Gastroesophageal sphincter (tissue), 4 donors: ENCODE measurements around the gene SHKBP1. TPM values are rescaled to one million over a fixed set of nuclear protein-coding genes. Genes with fewer than 3 reads are reported as not detected.

Experiments used
- ATAC-seq: fragments of 150-250 bp; one replicate; pipeline ENCODE4 v1.9.1; 2016; ENCODE audit warnings: mild to moderate bottlenecking, moderate library complexity
- H3K27ac ChIP-seq, 4 donors: fragments of 200-600 bp; sonication (generic) in 3 of 4; 1 replicate in 3 of 4; 2 replicates in 1 of 4; pipeline ENCODE4 v1.5.1; 2016 to 2019
- H3K27me3 ChIP-seq: fragments of 200-600 bp; sonication (generic); one replicate; pipeline ENCODE4 v1.5.1; 2019
- H3K36me3 ChIP-seq, 2 donors: fragments of 200-600 bp; sonication (generic); one replicate each; pipeline ENCODE4 v1.5.1; 2019; ENCODE audit warnings: control low read depth in 1 of 2
- H3K4me1 ChIP-seq, 3 donors: fragments of 200-600 bp; sonication (generic); 1 replicate in 2 of 3; 2 replicates in 1 of 3; pipeline ENCODE4 v1.5.1; 2016 to 2019; ENCODE audit warnings: control low read depth in 2 of 3
- H3K4me3 ChIP-seq, 2 donors: fragments of 200-600 bp; sonication (generic); one replicate each; pipeline ENCODE4 v1.5.1; 2019; ENCODE audit warnings: mild to moderate bottlenecking in 1 of 2, moderate library complexity in 1 of 2
- H3K9me3 ChIP-seq, 3 donors: fragments of 200-600 bp; sonication (generic); one replicate each; pipeline ENCODE4 v1.5.1; 2017 to 2019; ENCODE audit warnings: control low read depth in 2 of 3
- CTCF ChIP-seq, 4 experiments: fragments of 200-600 bp in 2 of 4; fragments of 450-650 bp in 2 of 4; sonication (generic) in 1 of 4; IDR thresholded peaks; one replicate each; pipeline ENCODE4 v1.5.1; 2017 to 2019; ENCODE audit warnings: antibody characterized with exemption in 4 of 4, mild to moderate bottlenecking in 2 of 4, moderate library complexity in 2 of 4
- EP300 ChIP-seq: sonication (generic); formaldehyde crosslinking; IDR thresholded peaks from one replicate; pipeline ENCODE4 v1.6.1; 2017; ENCODE audit warnings: antibody characterized with exemption, mild to moderate bottlenecking
- POLR2A ChIP-seq, 2 donors: fragments of 450-650 bp; IDR thresholded peaks; one replicate each; pipeline ENCODE4 v1.6.1; 2017; ENCODE audit warnings: antibody characterized with exemption in 2 of 2, mild to moderate bottlenecking in 2 of 2, moderate library complexity in 1 of 2
- POLR2AphosphoS5 ChIP-seq: sonication (generic); formaldehyde crosslinking; IDR thresholded peaks from one replicate; pipeline ENCODE4 v1.6.1; 2017; ENCODE audit warnings: antibody characterized with exemption
- WGBS, 2 donors: methylation state at CpG; one replicate each; pipeline ENCODE4 v1.1.5; 2018; ENCODE audit warnings: low coverage in 1 of 2; 5-methylcytosine and 5-hydroxymethylcytosine counted together
- total RNA-seq, 4 donors: library from RNA; depleted of rRNA; stranded (reverse); fragments of >200 nt; gene quantifications; one replicate each; pipeline ENCODE4 v1.1.0, GENCODE V29; 2016

The SHKBP1 gene
- total RNA-seq, 4 donors from 2014 or later, result 30.3 to 50.1 (median 37.7) TPM

- Histone ChIP-seq H3K27ac (peak overlapping the region in 3 of 4 donors; percentile 85 to 87 (median 87)), H3K9me3 (no peaks in the 10 kb centered on the region), H3K27me3 (peaks cover 25% of the 10 kb centered on the region), H3K4me1 (peaks cover 0 to 92% (median 60%) of the 10 kb centered on the region in 3 donors), H3K36me3 (no peaks in the 10 kb centered on the region), H3K4me3 (peak overlapping the region; percentile 5 to 71)
- WGBS, 2 donors, result 7 to 24% methylated on average over 3 to 5 of the region's 29 CpGs
- no peak for TF ChIP-seq POLR2A (IDR thresholded peaks at IDR 0.05)
- TF ChIP-seq POLR2AphosphoS5, result no peak
- no peak for TF ChIP-seq CTCF (IDR thresholded peaks at IDR 0.05)
- TF ChIP-seq EP300, result no peak
- no peak for ATAC-seq
Measured at GRCh38 chr19:40604647-40605215, 28.1 kb downstream of the SHKBP1 start.

DNA sequence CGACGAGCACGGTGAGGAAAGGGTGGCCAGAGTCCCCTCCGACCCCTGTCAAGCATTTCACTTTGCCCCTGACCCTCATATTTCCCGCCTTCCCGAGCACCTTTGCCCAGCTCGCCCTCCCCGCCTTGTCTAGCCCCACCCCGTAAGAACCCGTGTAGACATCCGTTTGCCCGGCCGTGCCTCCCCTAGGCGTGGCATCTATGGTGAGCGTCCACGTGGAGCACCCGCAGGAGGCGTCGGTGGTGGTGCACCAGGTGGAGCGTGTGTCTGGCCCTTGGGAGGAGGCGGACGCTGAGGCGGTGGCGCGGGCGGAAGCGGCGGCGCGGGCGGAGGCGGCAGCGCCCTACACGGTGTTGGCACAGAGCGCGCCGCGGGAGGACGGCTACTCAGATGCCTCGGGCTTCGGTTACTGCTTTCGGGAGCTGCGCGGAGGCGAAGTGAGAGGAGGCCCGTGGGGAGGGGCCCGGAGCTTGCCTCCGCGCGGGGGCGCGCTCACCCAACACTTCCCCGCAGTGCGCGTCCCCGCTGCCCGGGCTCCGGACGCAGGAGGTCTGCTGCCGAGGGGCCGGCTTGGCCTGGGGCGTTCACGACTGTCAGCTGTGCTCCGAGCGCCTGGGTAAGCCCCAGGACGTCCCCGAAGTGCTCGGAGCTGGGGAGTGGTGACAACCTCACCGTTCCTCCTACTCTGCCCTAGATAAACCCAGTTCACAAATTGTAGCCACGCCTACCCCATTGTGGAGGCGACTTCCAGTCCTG is 28.7 kb downstream of the SHKBP1 start:
- Histone ChIP-seq H3K9me3 (no peaks in the 10 kb centered on the region), H3K4me3 (peak overlapping the region; percentile 5 to 71), H3K36me3 (no peaks in the 10 kb centered on the region), H3K27ac (peak overlapping the region in 3 of 4 donors; percentile 85 to 87 (median 87)), H3K27me3 (peaks cover 25% of the 10 kb centered on the region), H3K4me1 (peaks cover 0 to 92% (median 56%) of the 10 kb centered on the region in 3 donors)
- ATAC-seq, result peak; percentile 1
- WGBS, 2 donors, result 9 to 15% methylated on average over 7 to 16 of the region's 71 CpGs
- no peak for TF ChIP-seq EP300
- no peak for TF ChIP-seq POLR2AphosphoS5
- peak in 2 of 4 experiments; percentile 8 to 57 for TF ChIP-seq CTCF (IDR thresholded peaks at IDR 0.05)

GRCh38 chr19:40607311-40608239 is 30.9 kb downstream of the SHKBP1 start:
- H3K36me3 ChIP-seq, result peaks cover 0 to 10% of the 10 kb centered on the region in 2 donors
- H3K4me3 ChIP-seq, result no peak overlapping the region
- H3K27ac ChIP-seq, result peak overlapping the region in 3 of 4 donors; percentile 7 to 55 (median 45)
- H3K4me1 ChIP-seq, result peaks cover 0 to 86% (median 42%) of the 10 kb centered on the region in 3 donors
- peaks cover 10% of the 10 kb centered on the region for H3K27me3 ChIP-seq
- TF ChIP-seq POLR2A (IDR thresholded peaks at IDR 0.05) (no peak), EP300 (no peak), POLR2AphosphoS5 (no peak), CTCF (IDR thresholded peaks at IDR 0.05) (no peak)
- no peak for ATAC-seq
- WGBS, 2 donors, result 59 to 79% methylated on average over 10 to 13 of the region's 31 CpGs
- H3K9me3 ChIP-seq, result no peaks in the 10 kb centered on the region

DNA sequence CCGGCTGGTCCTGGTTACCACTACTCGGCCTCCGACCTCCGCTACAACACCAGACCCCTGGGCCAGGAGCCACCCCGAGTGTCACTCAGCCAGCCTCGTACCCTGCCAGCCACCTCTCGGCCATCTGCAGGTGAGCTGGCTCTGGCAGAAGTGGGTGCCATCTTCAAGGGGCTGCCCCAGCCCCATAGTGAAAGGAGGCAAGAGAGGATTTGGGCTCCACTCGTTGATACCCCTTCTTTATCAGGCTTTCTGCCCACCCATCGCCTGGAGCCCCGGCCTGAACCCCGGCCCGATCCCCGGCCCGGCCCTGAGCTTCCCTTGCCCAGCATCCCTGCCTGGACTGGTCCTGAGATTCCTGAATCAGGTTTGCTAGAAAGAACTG is 31.6 kb downstream of the SHKBP1 start:
- Histone ChIP-seq H3K36me3 (peaks cover 0 to 10% of the 10 kb centered on the region in 2 donors), H3K27ac (peak overlapping the region in 3 of 4 donors; percentile 7 to 55 (median 45)), H3K9me3 (no peaks in the 10 kb centered on the region), H3K4me1 (peaks cover 0 to 83% (median 38%) of the 10 kb centered on the region in 3 donors), H3K27me3 (peaks cover 10% of the 10 kb centered on the region), H3K4me3 (no peak overlapping the region)
- no peak for TF ChIP-seq POLR2AphosphoS5
- no peak for TF ChIP-seq EP300
- no peak for TF ChIP-seq POLR2A (IDR thresholded peaks at IDR 0.05)
- TF ChIP-seq CTCF (IDR thresholded peaks at IDR 0.05), result no peak
- ATAC-seq, result no peak
- 76% methylated on average over 3 of the region's 14 CpGs; no CpG with 5 or more reads in 1 of the 2 donors for WGBS, 2 donors
